Measurements from ENCODE around the gene OBSCN. TPM values are rescaled to one million over a fixed set of nuclear protein-coding genes. Genes with fewer than 3 reads are reported as not detected.
"Not testable (repeated sequence)": the region's sequence is repeated elsewhere in the genome, so short reads cannot be mapped to it uniquely, and the experiment has no call there.

OBSCN gene
- total and polyA plus RNA-seq, 5 donors from 2014 or later, result 0.13 to 57.1 (median 1.1) TPM

DNA sequence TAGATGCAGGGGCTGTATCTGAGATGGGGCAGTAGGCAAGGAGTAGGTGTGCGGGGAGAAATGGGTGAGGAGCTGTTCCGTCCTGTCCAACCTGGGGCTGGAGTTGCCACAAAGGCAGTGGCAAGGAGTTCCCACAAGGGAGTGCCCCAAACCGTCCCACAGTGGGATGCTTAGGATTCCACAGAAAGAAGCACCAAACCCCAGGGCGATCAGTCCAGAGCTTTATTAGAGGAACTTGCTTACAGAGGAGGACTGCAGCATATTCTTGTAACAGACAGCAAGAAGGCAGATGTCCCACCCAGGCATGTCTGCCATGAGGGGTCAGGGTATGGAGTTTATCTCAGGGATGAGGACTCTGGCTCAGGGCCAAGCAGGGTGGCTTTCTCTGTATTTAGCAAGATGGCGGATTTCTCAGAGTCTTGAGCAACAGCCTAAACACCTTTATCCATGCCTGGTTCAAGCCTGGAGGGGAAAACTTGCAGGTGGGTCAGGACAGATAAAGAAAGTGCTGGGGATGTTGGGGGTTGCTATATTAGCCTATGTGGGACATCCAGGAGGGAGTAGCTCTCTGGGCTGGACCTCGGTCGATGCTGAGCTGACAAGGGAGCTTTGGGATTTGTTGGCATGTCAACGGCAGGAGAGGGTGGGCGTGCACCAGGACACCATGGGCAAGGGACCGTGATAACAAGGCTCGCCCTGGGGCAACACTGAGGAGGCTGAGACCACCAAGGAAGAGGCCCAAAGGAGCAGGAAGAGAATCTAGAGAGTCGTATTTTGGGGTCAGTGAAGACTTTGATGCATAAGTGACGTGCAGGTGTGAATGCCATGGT lies 32.8 kb downstream of the OBSCN start:
- H3K27ac Mint-ChIP-seq, result no peak overlapping the region
- no peak overlapping the region for H3K27ac ChIP-seq (ENCODE audit: insufficient read depth, low read length, poor library complexity, severe bottlenecking)
- no peak for ATAC-seq (ENCODE audit: low read depth in 2 of 2)
- H3K9me3 ChIP-seq (ENCODE audit: control insufficient read depth in 2 of 2, low read length in 2 of 2), result peaks cover 29 to 47% of the 10 kb centered on the region in 2 experiments
- H3K27me3 ChIP-seq (ENCODE audit: control insufficient read depth, insufficient read depth, low read length), result no peaks in the 10 kb centered on the region
- peaks cover 27% of the 10 kb centered on the region for H3K36me3 ChIP-seq (ENCODE audit: control insufficient read depth, insufficient read depth, low read length)
- peaks cover 0 to 7% (median 4%) of the 10 kb centered on the region in 4 donors for H3K4me1 Mint-ChIP-seq
- no peak for DNase-seq
- H3K4me1 ChIP-seq (ENCODE audit: control insufficient read depth, insufficient read depth, low read length, poor library complexity, severe bottlenecking), result no peaks in the 10 kb centered on the region
- no peak overlapping the region for H3K4me3 ChIP-seq (ENCODE audit: low read depth, low read length)
- peaks cover 5 to 62% (median 24%) of the 10 kb centered on the region in 7 donors for H3K9me3 Mint-ChIP-seq
- H3K4me3 Mint-ChIP-seq, result no peak overlapping the region
- peaks cover 80% of the 10 kb centered on the region for H3K36me3 Mint-ChIP-seq
- H3K27me3 Mint-ChIP-seq, result no peaks in the 10 kb centered on the region

DNA sequence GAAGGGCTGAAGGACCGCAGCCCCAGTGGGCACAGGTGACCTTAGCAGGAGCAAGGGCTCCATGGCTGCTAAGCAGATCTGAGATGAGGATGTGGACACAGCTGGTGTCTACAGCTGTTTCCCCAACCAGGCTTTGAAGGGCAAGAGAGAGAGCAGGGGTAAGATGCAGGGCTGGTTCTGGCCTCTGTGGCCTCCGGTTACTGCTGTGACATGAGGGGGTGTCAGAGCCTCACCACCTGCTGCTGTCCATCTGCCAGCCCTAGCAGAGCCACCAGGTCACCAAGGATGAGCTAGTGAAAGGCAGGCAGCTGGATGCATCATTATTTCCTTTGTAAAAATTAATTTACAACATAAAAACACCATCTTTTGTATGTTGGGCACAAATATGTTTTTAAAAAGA lies 33.4 kb downstream of the OBSCN start:
- Histone ChIP-seq H3K36me3 (ENCODE audit: control insufficient read depth, insufficient read depth, low read length) (peaks cover 33% of the 10 kb centered on the region), H3K27ac (ENCODE audit: insufficient read depth, low read length, poor library complexity, severe bottlenecking) (no peak overlapping the region), H3K9me3 (ENCODE audit: control insufficient read depth in 2 of 2, low read length in 2 of 2) (peaks cover 33 to 53% of the 10 kb centered on the region in 2 experiments), H3K4me3 (ENCODE audit: low read depth, low read length) (no peak overlapping the region), H3K4me1 (ENCODE audit: control insufficient read depth, insufficient read depth, low read length, poor library complexity, severe bottlenecking) (no peaks in the 10 kb centered on the region), H3K27me3 (ENCODE audit: control insufficient read depth, insufficient read depth, low read length) (no peaks in the 10 kb centered on the region)
- H3K9me3 Mint-ChIP-seq, result peaks cover 7 to 65% (median 22%) of the 10 kb centered on the region in 7 donors
- H3K36me3 Mint-ChIP-seq, result peaks cover 82% of the 10 kb centered on the region
- no peak overlapping the region for H3K27ac Mint-ChIP-seq
- H3K4me1 Mint-ChIP-seq, result peaks cover 0 to 10% (median 7%) of the 10 kb centered on the region in 4 donors
- ATAC-seq (ENCODE audit: low read depth in 2 of 2), result no peak
- no peaks in the 10 kb centered on the region for H3K27me3 Mint-ChIP-seq
- no peak for DNase-seq
- no peak overlapping the region for H3K4me3 Mint-ChIP-seq

DNA sequence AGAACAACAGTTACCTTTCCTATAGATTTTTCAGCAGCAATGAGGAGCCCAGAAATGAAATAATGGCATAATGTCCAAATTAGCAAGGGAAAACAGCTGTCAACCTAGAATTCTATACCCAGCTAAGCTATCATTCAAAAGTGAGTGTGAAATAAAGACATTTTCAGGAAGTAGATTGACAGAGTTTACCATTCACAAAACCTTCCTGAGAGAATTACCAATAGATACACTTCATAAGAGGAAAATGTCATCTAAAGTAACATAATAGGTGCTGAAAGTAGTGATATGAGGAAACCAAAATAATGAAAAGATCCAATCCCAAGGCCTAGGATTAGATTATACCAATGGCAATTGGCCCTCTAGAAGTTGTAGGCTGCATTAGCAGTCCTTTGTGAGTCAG lies 34.6 kb downstream of the OBSCN start:
- DNase-seq, result no peak

DNA sequence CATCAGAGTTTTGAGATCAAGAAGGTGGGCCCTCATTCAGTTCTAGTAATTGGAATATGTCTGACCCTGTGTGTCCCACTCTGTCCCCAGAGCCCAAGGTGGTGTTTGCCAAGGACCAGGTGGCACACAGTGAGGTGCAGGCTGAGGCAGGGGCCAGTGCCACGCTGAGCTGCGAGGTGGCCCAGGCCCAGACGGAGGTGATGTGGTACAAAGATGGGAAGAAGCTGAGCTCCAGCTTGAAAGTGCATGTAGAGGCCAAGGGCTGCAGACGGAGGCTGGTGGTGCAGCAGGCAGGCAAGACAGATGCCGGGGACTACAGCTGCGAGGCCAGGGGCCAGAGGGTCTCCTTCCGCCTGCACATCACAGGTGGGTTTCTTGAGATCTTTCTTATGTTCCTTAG lies 35.2 kb downstream of the OBSCN start:
- Mint-ChIP-seq H3K4me3 (peak overlapping the region in 1 of 4 donors; percentile 33), H3K4me1 (peaks cover 0 to 13% (median 7%) of the 10 kb centered on the region in 4 donors), H3K9me3 (peaks cover 7 to 67% (median 22%) of the 10 kb centered on the region in 7 donors), H3K36me3 (peaks cover 89% of the 10 kb centered on the region), H3K27ac (no peak overlapping the region), H3K27me3 (no peaks in the 10 kb centered on the region)
- DNase-seq (no peak), ATAC-seq (ENCODE audit: low read depth in 2 of 2) (no peak)
- no peak overlapping the region for H3K4me3 ChIP-seq (ENCODE audit: low read depth, low read length)
- H3K9me3 ChIP-seq (ENCODE audit: control insufficient read depth in 2 of 2, low read length in 2 of 2), result peaks cover 33 to 58% of the 10 kb centered on the region in 2 experiments
- no peaks in the 10 kb centered on the region for H3K27me3 ChIP-seq (ENCODE audit: control insufficient read depth, insufficient read depth, low read length)
- no peaks in the 10 kb centered on the region for H3K4me1 ChIP-seq (ENCODE audit: control insufficient read depth, insufficient read depth, low read length, poor library complexity, severe bottlenecking)
- H3K27ac ChIP-seq (ENCODE audit: insufficient read depth, low read length, poor library complexity, severe bottlenecking), result no peak overlapping the region
- peaks cover 39% of the 10 kb centered on the region for H3K36me3 ChIP-seq (ENCODE audit: control insufficient read depth, insufficient read depth, low read length)

More for the DNA sequence above, 34.6 kb downstream of the OBSCN start:
- no peaks in the 10 kb centered on the region for H3K27me3 ChIP-seq (ENCODE audit: control insufficient read depth, insufficient read depth, low read length)
- peaks cover 0 to 13% (median 7%) of the 10 kb centered on the region in 4 donors for H3K4me1 Mint-ChIP-seq
- peaks cover 7 to 67% (median 22%) of the 10 kb centered on the region in 7 donors for H3K9me3 Mint-ChIP-seq
- H3K36me3 ChIP-seq (ENCODE audit: control insufficient read depth, insufficient read depth, low read length), result peaks cover 39% of the 10 kb centered on the region
- H3K27ac Mint-ChIP-seq, result no peak overlapping the region
- H3K27me3 Mint-ChIP-seq, result no peaks in the 10 kb centered on the region
- no peak for ATAC-seq (ENCODE audit: low read depth in 2 of 2)
- H3K4me1 ChIP-seq (ENCODE audit: control insufficient read depth, insufficient read depth, low read length, poor library complexity, severe bottlenecking), result no peaks in the 10 kb centered on the region
- peaks cover 85% of the 10 kb centered on the region for H3K36me3 Mint-ChIP-seq
- no peak overlapping the region for H3K27ac ChIP-seq (ENCODE audit: insufficient read depth, low read length, poor library complexity, severe bottlenecking)
- H3K4me3 Mint-ChIP-seq, result no peak overlapping the region
- no peak overlapping the region for H3K4me3 ChIP-seq (ENCODE audit: low read depth, low read length)
- H3K9me3 ChIP-seq (ENCODE audit: control insufficient read depth in 2 of 2, low read length in 2 of 2), result peaks cover 33 to 58% of the 10 kb centered on the region in 2 experiments

DNA sequence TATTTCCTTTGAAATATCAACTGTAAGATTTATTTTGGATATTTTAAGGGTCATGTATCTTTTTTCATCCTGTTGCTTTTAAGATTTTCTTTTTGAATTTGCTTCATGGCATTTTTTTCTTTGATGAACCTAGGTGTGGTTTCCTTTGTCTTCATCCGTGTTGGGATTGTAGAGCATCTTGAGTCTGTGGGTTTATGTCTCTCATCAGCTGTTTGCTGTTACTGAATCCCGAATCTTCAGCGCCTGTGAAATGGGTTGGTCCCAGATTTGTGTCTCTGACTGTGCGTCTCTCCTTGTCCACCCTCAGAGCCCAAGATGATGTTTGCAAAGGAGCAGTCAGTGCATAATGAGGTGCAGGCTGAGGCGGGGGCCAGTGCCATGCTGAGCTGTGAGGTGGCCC lies 36.1 kb downstream of the OBSCN start:
- not testable (repeated sequence) for H3K4me3 ChIP-seq (ENCODE audit: low read depth, low read length); H3K4me3 Mint-ChIP-seq; H3K27me3 Mint-ChIP-seq; H3K27ac ChIP-seq (ENCODE audit: insufficient read depth, low read length, poor library complexity, severe bottlenecking); H3K4me1 ChIP-seq (ENCODE audit: control insufficient read depth, insufficient read depth, low read length, poor library complexity, severe bottlenecking); H3K27me3 ChIP-seq (ENCODE audit: control insufficient read depth, insufficient read depth, low read length); H3K27ac Mint-ChIP-seq; DNase-seq; ATAC-seq (ENCODE audit: low read depth in 2 of 2)
- Mint-ChIP-seq H3K4me1 (peaks cover 0 to 13% (median 2%) of the 10 kb centered on the region in 4 donors), H3K36me3 (peaks cover 82% of the 10 kb centered on the region), H3K9me3 (peaks cover 1 to 67% (median 22%) of the 10 kb centered on the region in 7 donors)
- H3K9me3 ChIP-seq (ENCODE audit: control insufficient read depth in 2 of 2, low read length in 2 of 2), result peaks cover 33 to 58% of the 10 kb centered on the region in 2 experiments
- peaks cover 39% of the 10 kb centered on the region for H3K36me3 ChIP-seq (ENCODE audit: control insufficient read depth, insufficient read depth, low read length)

DNA sequence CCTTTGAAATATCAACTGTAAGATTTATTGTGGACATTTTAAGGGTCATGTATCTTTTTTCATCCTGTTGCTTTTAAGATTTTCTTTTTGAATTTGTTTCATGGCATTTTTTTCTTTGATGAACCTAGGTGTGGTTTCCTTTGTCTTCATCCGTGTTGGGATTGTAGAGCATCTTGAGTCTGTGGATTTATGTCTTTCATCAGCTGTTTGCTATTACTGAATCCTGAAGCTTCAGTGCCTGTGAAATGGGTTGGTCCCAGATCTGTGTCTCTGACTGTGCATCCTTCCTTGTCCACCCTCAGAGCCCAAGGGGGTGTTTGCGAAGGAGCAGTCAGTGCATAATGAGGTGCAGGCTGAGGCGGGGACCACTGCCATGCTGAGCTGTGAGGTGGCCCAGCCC lies 37.3 kb downstream of the OBSCN start:
- ATAC-seq (ENCODE audit: low read depth in 2 of 2), result no peak
- no peak overlapping the region for H3K27ac Mint-ChIP-seq
- H3K27me3 ChIP-seq (ENCODE audit: control insufficient read depth, insufficient read depth, low read length), result no peaks in the 10 kb centered on the region
- peaks cover 0 to 13% (median 2%) of the 10 kb centered on the region in 4 donors for H3K4me1 Mint-ChIP-seq
- H3K4me1 ChIP-seq (ENCODE audit: control insufficient read depth, insufficient read depth, low read length, poor library complexity, severe bottlenecking), result no peaks in the 10 kb centered on the region
- no peak overlapping the region for H3K4me3 ChIP-seq (ENCODE audit: low read depth, low read length)
- H3K27ac ChIP-seq (ENCODE audit: insufficient read depth, low read length, poor library complexity, severe bottlenecking), result no peak overlapping the region
- peaks cover 0 to 61% (median 22%) of the 10 kb centered on the region in 7 donors for H3K9me3 Mint-ChIP-seq
- H3K36me3 Mint-ChIP-seq, result peaks cover 78% of the 10 kb centered on the region
- H3K27me3 Mint-ChIP-seq, result no peaks in the 10 kb centered on the region
- peaks cover 33 to 58% of the 10 kb centered on the region in 2 experiments for H3K9me3 ChIP-seq (ENCODE audit: control insufficient read depth in 2 of 2, low read length in 2 of 2)
- no peak overlapping the region for H3K4me3 Mint-ChIP-seq
- no peak for DNase-seq
- H3K36me3 ChIP-seq (ENCODE audit: control insufficient read depth, insufficient read depth, low read length), result peaks cover 39% of the 10 kb centered on the region

DNA sequence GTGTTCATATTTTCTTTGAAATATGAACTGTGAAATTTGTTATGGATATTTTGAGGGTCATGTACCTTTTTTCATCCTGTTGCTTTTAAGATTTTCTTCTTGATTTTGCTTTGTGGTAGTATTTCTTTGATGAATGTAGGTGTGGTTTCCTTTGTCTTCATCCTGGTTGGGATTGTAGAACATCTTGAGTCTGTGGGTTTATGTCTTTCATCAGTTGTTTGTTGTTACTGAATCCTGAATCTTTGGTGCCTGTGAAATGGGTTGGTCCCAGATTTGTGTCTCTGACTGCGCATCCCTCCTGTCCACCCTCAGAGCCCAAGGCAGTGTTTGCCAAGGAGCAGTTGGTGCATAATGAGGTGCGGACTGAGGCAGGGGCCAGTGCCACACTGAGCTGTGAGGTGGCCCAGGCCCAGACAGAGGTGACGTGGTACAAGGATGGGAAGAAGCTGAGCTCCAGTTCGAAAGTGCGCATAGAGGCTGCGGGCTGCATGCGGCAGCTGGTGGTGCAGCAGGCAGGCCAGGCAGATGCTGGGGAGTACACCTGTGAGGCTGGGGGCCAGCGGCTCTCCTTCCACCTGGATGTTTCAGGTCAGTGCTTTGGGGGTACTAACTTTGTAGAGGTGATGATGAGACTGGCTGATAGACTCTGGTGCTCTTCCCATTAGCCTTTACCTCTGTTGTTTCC lies 38.5 kb downstream of the OBSCN start:
- peaks cover 30 to 51% of the 10 kb centered on the region in 2 experiments for H3K9me3 ChIP-seq (ENCODE audit: control insufficient read depth in 2 of 2, low read length in 2 of 2)
- no peaks in the 10 kb centered on the region for H3K27me3 ChIP-seq (ENCODE audit: control insufficient read depth, insufficient read depth, low read length)
- H3K27ac ChIP-seq (ENCODE audit: insufficient read depth, low read length, poor library complexity, severe bottlenecking), result no peak overlapping the region
- Mint-ChIP-seq H3K9me3 (peaks cover 0 to 51% (median 16%) of the 10 kb centered on the region in 7 donors), H3K36me3 (peaks cover 72% of the 10 kb centered on the region), H3K27ac (no peak overlapping the region), H3K4me3 (no peak overlapping the region), H3K4me1 (peaks cover 0 to 13% (median 2%) of the 10 kb centered on the region in 4 donors), H3K27me3 (no peaks in the 10 kb centered on the region)
- H3K36me3 ChIP-seq (ENCODE audit: control insufficient read depth, insufficient read depth, low read length), result peaks cover 42% of the 10 kb centered on the region
- ATAC-seq (ENCODE audit: low read depth in 2 of 2) (no peak), DNase-seq (no peak)
- no peaks in the 10 kb centered on the region for H3K4me1 ChIP-seq (ENCODE audit: control insufficient read depth, insufficient read depth, low read length, poor library complexity, severe bottlenecking)
- H3K4me3 ChIP-seq (ENCODE audit: low read depth, low read length), result no peak overlapping the region

Measured in CD4-positive, CD25-positive, alpha-beta regulatory T cell (primary cell).